Measurements from ENCODE around the gene SLC16A4.

DNA sequence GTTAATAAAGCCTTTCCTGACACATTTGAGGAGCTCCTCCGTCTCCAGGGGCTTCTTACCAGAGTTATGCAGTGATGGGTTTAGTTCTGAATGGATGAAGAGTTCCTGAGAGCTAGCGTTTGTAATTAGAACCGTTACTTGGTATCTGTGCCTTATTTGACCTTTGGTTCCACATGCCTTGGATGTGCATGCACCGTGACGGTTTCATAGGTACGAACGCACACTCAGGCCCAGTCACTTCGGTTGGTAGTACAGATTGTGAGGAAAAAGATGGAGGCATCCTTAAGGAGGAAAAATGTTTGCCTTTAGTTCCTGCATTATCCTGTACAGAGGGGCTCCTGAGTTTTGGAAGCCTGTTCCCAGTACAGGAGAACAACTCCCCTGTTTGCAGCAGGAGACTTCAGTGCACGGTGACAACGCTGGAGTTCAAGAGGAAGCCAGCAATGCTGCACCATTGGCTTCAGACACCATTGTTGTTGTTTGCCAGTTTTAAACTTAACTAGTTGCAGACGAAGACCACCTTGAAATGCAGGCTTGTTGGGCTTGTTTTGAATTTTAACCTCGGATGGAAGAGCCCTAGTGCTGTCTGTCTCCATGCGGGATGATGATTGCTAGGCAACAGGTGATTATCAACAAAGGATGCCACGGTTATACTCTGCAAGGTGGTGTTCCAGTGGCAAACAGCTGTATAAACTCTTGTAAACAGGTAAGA is 43.5 kb downstream of the SLC16A4 start:
- TF ChIP-seq EZH2 (IDR thresholded peaks at IDR 0.05; ENCODE audit: borderline replicate concordance, insufficient read depth, low read depth, low read length, poor library complexity, severe bottlenecking): no peak
- TF ChIP-seq, protein P1, sequence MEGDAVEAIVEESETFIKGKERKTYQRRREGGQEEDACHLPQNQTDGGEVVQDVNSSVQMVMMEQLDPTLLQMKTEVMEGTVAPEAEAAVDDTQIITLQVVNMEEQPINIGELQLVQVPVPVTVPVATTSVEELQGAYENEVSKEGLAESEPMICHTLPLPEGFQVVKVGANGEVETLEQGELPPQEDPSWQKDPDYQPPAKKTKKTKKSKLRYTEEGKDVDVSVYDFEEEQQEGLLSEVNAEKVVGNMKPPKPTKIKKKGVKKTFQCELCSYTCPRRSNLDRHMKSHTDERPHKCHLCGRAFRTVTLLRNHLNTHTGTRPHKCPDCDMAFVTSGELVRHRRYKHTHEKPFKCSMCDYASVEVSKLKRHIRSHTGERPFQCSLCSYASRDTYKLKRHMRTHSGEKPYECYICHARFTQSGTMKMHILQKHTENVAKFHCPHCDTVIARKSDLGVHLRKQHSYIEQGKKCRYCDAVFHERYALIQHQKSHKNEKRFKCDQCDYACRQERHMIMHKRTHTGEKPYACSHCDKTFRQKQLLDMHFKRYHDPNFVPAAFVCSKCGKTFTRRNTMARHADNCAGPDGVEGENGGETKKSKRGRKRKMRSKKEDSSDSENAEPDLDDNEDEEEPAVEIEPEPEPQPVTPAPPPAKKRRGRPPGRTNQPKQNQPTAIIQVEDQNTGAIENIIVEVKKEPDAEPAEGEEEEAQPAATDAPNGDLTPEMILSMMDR (IDR thresholded peaks at IDR 0.05): no peak
